HepG2 (cell line): Measurements from ENCODE around the gene POLR2B. TPM values are rescaled to one million over a fixed set of nuclear protein-coding genes. Genes with fewer than 3 reads are reported as not detected.

Experiments used
- ATAC-seq: fragments of 200-7000 bp; cut with Tn5 transposase; 3 replicates; pipeline ENCODE4 v1.9.1; 2020; ENCODE audit warnings: mild to moderate bottlenecking, moderate library complexity
- BruUV-seq: library from RNA; stranded (reverse); fragments of 400-500 nt; replicated peaks from 2 replicates; lab custom pipeline; 2021; lab: Mats Ljungman, UMichigan
- CTCF ChIA-PET: fragments of 300-600 bp; formaldehyde crosslinking; extraction: SDS; loops from one replicate; lab custom pipeline; 2021; ENCODE audit warnings: low total read pairs, inconsistent platforms, low intra/inter-chr PET ratio; lab: Yijun Ruan, JAX
- POLR2A ChIA-PET: fragments of 350-600 bp; sonication (Branson Sonifier 250); formaldehyde crosslinking; loops from one replicate; lab custom pipeline; 2020; ENCODE audit warnings: antibody characterized with exemption, inconsistent platforms; lab: Yijun Ruan, JAX
- DNase-seq: peaks from one replicate; pipeline ENCODE4 v3.0.0-alpha.2; 2015; ENCODE audit warnings: low spot score
- FAIRE-seq: peaks from 3 replicates; lab custom pipeline; 2011; peaks lifted over from hg19 to GRCh38; lab: Jason Lieb, UNC
- H2AFZ ChIP-seq: one replicate; pipeline ENCODE4 v1.6.1; 2011; ENCODE audit warnings: low read length, inconsistent platforms
- H3K27ac ChIP-seq: fragments of 300-600 bp; 3 replicates; pipeline ENCODE4 v1.8.0; 2011; ENCODE audit warnings: mixed run types, mild to moderate bottlenecking, mixed read lengths, low read length, inconsistent platforms; ENCODE audit not compliant: insufficient read depth; ENCODE audit errors: extremely low read length
- H3K27me3 ChIP-seq, 2 experiments: fragments of 200-600 bp in 1 of 2; 2 replicates in 1 of 2; 3 replicates in 1 of 2; pipeline versions ENCODE4 v1.6.0 to v1.8.0; 2011; ENCODE audit warnings: low read length in 2 of 2, mild to moderate bottlenecking in 2 of 2, moderate library complexity in 2 of 2, inconsistent platforms in 1 of 2; ENCODE audit not compliant: insufficient read depth in 2 of 2, control insufficient read depth in 1 of 2
- H3K36me3 ChIP-seq, 2 experiments: fragments of 200-600 bp in 1 of 2; replicated peaks in 1 of 2; 2 replicates in 1 of 2; 3 replicates in 1 of 2; pipeline versions ENCODE4 v1.5.1 to v1.8.0; 2011; ENCODE audit warnings: low read length in 2 of 2, inconsistent platforms in 1 of 2; ENCODE audit not compliant: insufficient read depth in 2 of 2, control insufficient read depth in 1 of 2
- H3K4me1 ChIP-seq: 2 replicates; pipeline ENCODE4 v1.5.1; 2012; ENCODE audit warnings: low read length, inconsistent platforms; ENCODE audit not compliant: insufficient read depth
- H3K4me2 ChIP-seq: 2 replicates; pipeline ENCODE4 v1.6.0; 2011; ENCODE audit warnings: low read depth, low read length, inconsistent platforms
- H3K4me3 ChIP-seq, 3 experiments: fragments of 200-600 bp in 1 of 3; sonication (generic), shearing (Covaris generic) in 1 of 3; replicated peaks in 1 of 3; 2 replicates each; pipeline ENCODE4 v1.5.1; 2011 to 2016; ENCODE audit warnings: low read length in 3 of 3, inconsistent platforms in 2 of 3, low read depth in 2 of 3, mild to moderate bottlenecking in 2 of 3, control low read depth in 1 of 3, mixed read lengths in 1 of 3; ENCODE audit not compliant: insufficient read depth in 1 of 3
- H3K79me2 ChIP-seq: one replicate; pipeline ENCODE4 v1.6.1; 2011; ENCODE audit warnings: low read length, inconsistent platforms; ENCODE audit not compliant: insufficient read depth
- H3K9ac ChIP-seq: 2 replicates; pipeline ENCODE4 v1.6.0; 2011; ENCODE audit warnings: mild to moderate bottlenecking, low read depth, low read length, inconsistent platforms; ENCODE audit not compliant: insufficient read depth
- H3K9me3 ChIP-seq: 2 replicates; pipeline ENCODE4 v1.5.1; 2012; ENCODE audit warnings: mild to moderate bottlenecking, low read length
- H4K20me1 ChIP-seq: 2 replicates; pipeline ENCODE4 v1.6.0; 2011; ENCODE audit warnings: inconsistent platforms, mild to moderate bottlenecking, low read length, moderate library complexity; ENCODE audit not compliant: insufficient read depth
- ATF7 ChIP-seq, 2 experiments: fragments of 450-650 bp in 1 of 2; sonication (generic) in 1 of 2; formaldehyde crosslinking in 1 of 2; IDR thresholded peaks; 2 replicates each; pipeline versions ENCODE4 v1.4.0 to v1.6.1; 2016 to 2020; ENCODE audit warnings: antibody characterized with exemption in 1 of 2, mild to moderate bottlenecking in 1 of 2, missing genetic modification reagents in 1 of 2
- CEBPB ChIP-seq: IDR thresholded peaks from 2 replicates; pipeline ENCODE4 v1.6.1; 2011; ENCODE audit warnings: low read depth, low read length, improper control_type of control experiment, borderline replicate concordance
- CEBPG ChIP-seq: IDR thresholded peaks from 2 replicates; pipeline ENCODE4 v1.6.1; 2016
- CHD2 ChIP-seq: IDR thresholded peaks from 2 replicates; pipeline ENCODE4 v1.6.1; 2011; ENCODE audit warnings: low read depth, low read length, improper control_type of control experiment
- NFYB ChIP-seq: sonication (generic); formaldehyde crosslinking; IDR thresholded peaks from 2 replicates; pipeline ENCODE4 v1.4.0; 2020; ENCODE audit warnings: missing genetic modification reagents
- SOX5 ChIP-seq: IDR thresholded peaks from 2 replicates; pipeline ENCODE4 v1.6.1; 2016; ENCODE audit warnings: borderline replicate concordance
- ZNF562 ChIP-seq: sonication (generic); formaldehyde crosslinking; IDR thresholded peaks from 2 replicates; pipeline ENCODE4 v1.8.0; 2022; ENCODE audit warnings: missing genetic modification reagents, borderline replicate concordance
- ZNF703 ChIP-seq: sonication (generic); formaldehyde crosslinking; IDR thresholded peaks from 2 replicates; pipeline ENCODE4 v1.5.1; 2020; ENCODE audit warnings: missing genetic modification reagents, mild to moderate bottlenecking, moderate library complexity, borderline replicate concordance
- ZSCAN21 ChIP-seq: sonication (generic); formaldehyde crosslinking; IDR thresholded peaks from 2 replicates; pipeline ENCODE4 v1.8.0; 2022; ENCODE audit warnings: mild to moderate bottlenecking, missing genetic modification reagents, moderate library complexity, borderline replicate concordance
- WGBS: methylation state at CpG from one replicate; pipeline ENCODE4 v1.1.6; 2017; ENCODE audit warnings: low lambda C conversion rate; 5-methylcytosine and 5-hydroxymethylcytosine counted together
- in situ Hi-C: cut with HindIII; loops from 2 replicates; pipeline ENCODE4 v1.10.0; 2017; ENCODE audit warnings: low pct_unique_long_range_greater_than_20kb; ENCODE audit not compliant: extremely low pct_ligation_motif_present
- intact Hi-C: fragments of 100-400 bp; cut with micrococcal nuclease; formaldehyde crosslinking; loops from one replicate; pipeline ENCODE4 v1.10.0; 2022; ENCODE audit not compliant: unreplicated experiment
- polyA plus RNA-seq, 8 experiments: library from polyadenylated mRNA; depleted of rRNA in 3 of 8; stranded (reverse) in 7 of 8; unstranded in 1 of 8; fragments of >200 nt; fragmentation: Illumina TruSeq in 4 of 8; extraction: Trizol in 4 of 8; gene quantifications; 2 replicates each; pipeline versions ENCODE4 v1.2.1 to v1.2.3, GENCODE V29; 2011 to 2016; ENCODE audit warnings: low read depth in 4 of 8, missing spikeins in 1 of 8, mixed read lengths in 1 of 8; ENCODE audit not compliant: insufficient read depth in 1 of 8
- total RNA-seq, 5 experiments: library from RNA; depleted of rRNA; stranded (reverse); fragments of >200 nt; fragmentation: Illumina TruSeq; extraction: Trizol; gene quantifications; 2 replicates each; pipeline ENCODE4 v1.2.3, GENCODE V29; 2016; ENCODE audit warnings: low read depth in 1 of 5
- TF ChIP-seq, protein P1 (sequence below): sonication (generic); formaldehyde crosslinking; IDR thresholded peaks from 2 replicates; pipeline ENCODE4 v1.4.0; 2020; ENCODE audit warnings: missing genetic modification reagents
- TF ChIP-seq, protein P2 (sequence below): sonication (generic); formaldehyde crosslinking; IDR thresholded peaks from 2 replicates; pipeline ENCODE4 v1.4.0; 2020; ENCODE audit warnings: missing genetic modification reagents

Gene POLR2B
- total and polyA plus RNA-seq, 2 of the 13 experiments (the other 11 are each of a cell fraction or from before 2014, with no cell fraction given): 70.6 to 116 TPM

DNA sequence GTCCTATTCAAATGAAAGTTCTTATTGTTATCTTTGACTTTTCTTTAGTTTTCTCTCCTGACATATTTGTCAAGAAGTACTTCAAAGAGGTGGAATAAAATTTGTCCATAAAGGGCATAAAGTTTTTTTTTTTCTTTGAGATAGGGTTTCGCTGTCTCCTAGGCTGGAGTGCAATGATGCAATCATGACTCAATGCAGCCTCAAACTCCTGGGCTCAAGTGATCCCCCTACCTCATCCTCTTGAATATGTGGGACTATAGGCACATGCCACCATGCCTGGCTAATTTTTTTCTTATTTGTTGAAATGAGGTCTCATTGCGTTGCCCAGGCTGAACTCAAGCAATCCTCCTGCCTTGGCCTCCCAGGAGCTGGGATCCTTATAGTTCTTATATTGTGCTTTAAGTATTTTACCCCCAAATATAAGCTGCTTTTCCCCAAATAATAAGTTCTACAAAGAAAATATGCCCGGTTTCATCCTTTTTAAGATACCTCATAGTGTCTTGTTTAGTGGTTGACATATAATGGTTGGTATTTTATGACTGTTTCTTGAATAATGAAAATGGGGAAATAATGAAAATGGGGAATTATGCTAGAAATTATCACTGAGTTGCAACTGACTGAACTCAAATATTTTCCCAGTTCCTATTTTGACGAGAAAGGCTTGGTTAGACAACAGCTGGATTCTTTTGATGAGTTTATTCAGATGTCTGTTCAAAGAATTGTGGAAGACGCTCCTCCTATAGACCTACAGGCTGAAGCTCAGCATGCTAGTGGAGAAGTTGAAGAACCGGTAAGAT lies 11.6 kb downstream of the POLR2B start:
- Histone ChIP-seq H4K20me1 (no peaks in the 10 kb centered on the region), H3K4me3 (no peak overlapping the region), H3K36me3 (peaks cover 20 to 80% of the 10 kb centered on the region in 2 experiments), H3K4me2 (no peak overlapping the region), H3K9me3 (no peaks in the 10 kb centered on the region), H2AFZ (no peak overlapping the region), H3K27me3 (no peaks in the 10 kb centered on the region), H3K79me2 (peaks cover 28% of the 10 kb centered on the region), H3K9ac (no peak overlapping the region), H3K4me1 (no peaks in the 10 kb centered on the region), H3K27ac (no peak overlapping the region)
- no TSS peak for BruUV-seq
- WGBS: 97% methylated on average over 6 of the region's 6 CpGs
- DNase-seq (no peak), ATAC-seq (no peak), FAIRE-seq (no peak)
- intact Hi-C loops: no loop called here
- TF ChIP-seq CEBPB (peak; percentile 30; the same call in 1 of the 2 replicates), ZNF703 (CRISPR knock-in tag) (no peak), ZNF562 (CRISPR knock-in tag) (no peak), CHD2 (no peak), ATF7 (IDR thresholded peaks at IDR 0.05) (peak; percentile 36; the same call in 1 of the 2 replicates), ATF7 (CRISPR knock-in tag; IDR thresholded peaks at IDR 0.05) (no peak), NFYB (CRISPR knock-in tag) (no peak), ZSCAN21 (CRISPR knock-in tag) (no peak), CEBPG (CRISPR knock-in tag) (peak; percentile 10; the same call in 1 of the 2 replicates), SOX5 (CRISPR knock-in tag) (no peak)
- TF ChIP-seq, protein P1, sequence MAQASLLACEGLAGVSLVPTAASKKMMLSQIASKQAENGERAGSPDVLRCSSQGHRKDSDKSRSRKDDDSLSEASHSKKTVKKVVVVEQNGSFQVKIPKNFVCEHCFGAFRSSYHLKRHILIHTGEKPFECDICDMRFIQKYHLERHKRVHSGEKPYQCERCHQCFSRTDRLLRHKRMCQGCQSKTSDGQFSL (CRISPR knock-in tag): no peak
- TF ChIP-seq, protein P2, sequence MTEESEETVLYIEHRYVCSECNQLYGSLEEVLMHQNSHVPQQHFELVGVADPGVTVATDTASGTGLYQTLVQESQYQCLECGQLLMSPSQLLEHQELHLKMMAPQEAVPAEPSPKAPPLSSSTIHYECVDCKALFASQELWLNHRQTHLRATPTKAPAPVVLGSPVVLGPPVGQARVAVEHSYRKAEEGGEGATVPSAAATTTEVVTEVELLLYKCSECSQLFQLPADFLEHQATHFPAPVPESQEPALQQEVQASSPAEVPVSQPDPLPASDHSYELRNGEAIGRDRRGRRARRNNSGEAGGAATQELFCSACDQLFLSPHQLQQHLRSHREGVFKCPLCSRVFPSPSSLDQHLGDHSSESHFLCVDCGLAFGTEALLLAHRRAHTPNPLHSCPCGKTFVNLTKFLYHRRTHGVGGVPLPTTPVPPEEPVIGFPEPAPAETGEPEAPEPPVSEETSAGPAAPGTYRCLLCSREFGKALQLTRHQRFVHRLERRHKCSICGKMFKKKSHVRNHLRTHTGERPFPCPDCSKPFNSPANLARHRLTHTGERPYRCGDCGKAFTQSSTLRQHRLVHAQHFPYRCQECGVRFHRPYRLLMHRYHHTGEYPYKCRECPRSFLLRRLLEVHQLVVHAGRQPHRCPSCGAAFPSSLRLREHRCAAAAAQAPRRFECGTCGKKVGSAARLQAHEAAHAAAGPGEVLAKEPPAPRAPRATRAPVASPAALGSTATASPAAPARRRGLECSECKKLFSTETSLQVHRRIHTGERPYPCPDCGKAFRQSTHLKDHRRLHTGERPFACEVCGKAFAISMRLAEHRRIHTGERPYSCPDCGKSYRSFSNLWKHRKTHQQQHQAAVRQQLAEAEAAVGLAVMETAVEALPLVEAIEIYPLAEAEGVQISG: no peak
- in situ Hi-C loops: no loop called here
- CTCF ChIA-PET: no interaction called here
- POLR2A ChIA-PET: interaction anchor here (4.0 kb wide), 1 partner anchor 12 kb away, joined by 17 read pairs; the partner anchor contains the start of genes NOA1 and POLR2B
